ENCODE data around the gene SIGLEC10.

DNA sequence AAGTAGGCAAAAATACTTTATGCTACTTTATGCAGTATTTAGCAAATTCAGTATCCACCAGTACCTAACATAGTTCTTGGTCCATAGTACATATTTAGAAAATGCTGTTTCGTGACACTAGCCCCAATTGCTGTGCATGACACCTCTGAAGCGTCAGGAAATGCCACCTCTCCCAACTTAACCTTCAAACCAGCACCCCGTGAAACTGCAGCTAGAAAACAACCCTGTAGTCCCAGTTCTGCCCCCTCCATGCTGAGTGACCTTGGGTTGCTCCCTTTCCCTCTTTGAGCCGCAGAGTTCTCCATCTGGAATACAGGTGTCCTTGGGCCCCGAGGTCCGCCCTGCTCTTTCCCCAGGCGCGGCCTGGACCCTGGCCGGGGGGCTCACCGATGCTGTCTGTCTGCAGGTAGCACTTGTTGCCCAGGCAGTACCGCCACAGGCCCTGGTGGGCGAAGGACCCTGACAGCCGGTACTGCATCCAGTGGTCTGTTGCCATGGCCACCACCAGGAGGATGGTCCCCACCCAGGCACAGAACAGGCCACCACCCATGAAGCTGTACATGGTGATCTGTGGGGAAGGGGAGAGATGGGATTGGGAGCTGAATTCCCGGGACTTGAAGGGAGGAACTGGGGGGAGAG lies 30.4 kb downstream of the SIGLEC10 start:
- TF ChIP-seq, protein P1, sequence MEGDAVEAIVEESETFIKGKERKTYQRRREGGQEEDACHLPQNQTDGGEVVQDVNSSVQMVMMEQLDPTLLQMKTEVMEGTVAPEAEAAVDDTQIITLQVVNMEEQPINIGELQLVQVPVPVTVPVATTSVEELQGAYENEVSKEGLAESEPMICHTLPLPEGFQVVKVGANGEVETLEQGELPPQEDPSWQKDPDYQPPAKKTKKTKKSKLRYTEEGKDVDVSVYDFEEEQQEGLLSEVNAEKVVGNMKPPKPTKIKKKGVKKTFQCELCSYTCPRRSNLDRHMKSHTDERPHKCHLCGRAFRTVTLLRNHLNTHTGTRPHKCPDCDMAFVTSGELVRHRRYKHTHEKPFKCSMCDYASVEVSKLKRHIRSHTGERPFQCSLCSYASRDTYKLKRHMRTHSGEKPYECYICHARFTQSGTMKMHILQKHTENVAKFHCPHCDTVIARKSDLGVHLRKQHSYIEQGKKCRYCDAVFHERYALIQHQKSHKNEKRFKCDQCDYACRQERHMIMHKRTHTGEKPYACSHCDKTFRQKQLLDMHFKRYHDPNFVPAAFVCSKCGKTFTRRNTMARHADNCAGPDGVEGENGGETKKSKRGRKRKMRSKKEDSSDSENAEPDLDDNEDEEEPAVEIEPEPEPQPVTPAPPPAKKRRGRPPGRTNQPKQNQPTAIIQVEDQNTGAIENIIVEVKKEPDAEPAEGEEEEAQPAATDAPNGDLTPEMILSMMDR (IDR thresholded peaks at IDR 0.05; ENCODE audit: low read length): no peak
- TF ChIP-seq EZH2 (optimal IDR thresholded peaks at IDR 0.05; ENCODE audit: low read depth, low read length): no peak
